Esophagus muscularis mucosa (tissue), 4 donors: Measurements from ENCODE around the gene LUC7L2. TPM values are rescaled to one million over a fixed set of nuclear protein-coding genes. Genes with fewer than 3 reads are reported as not detected.
"Not testable (repeated sequence)": the region's sequence is repeated elsewhere in the genome, so short reads cannot be mapped to it uniquely, and the experiment has no call there.

Experiments used
- DNase-seq: peaks from one replicate; pipeline ENCODE4 v3.0.0-alpha.2; 2017; ENCODE audit errors: extremely low spot score
- H3K27ac ChIP-seq, 4 donors: fragments of 200-600 bp; sonication (generic); replicated peaks in 1 of 4; 1 replicate in 3 of 4; 2 replicates in 1 of 4; pipeline ENCODE4 v1.5.1; 2016 to 2019; ENCODE audit warnings: mild to moderate bottlenecking in 1 of 4
- H3K27me3 ChIP-seq, 4 donors: fragments of 200-600 bp; sonication (generic); one replicate each; pipeline versions ENCODE4 v1.5.1 to v1.6.0; 2016 to 2019
- H3K36me3 ChIP-seq, 4 donors: fragments of 200-600 bp; sonication (generic); one replicate each; pipeline ENCODE4 v1.5.1; 2016 to 2019
- H3K4me1 ChIP-seq, 4 donors: fragments of 200-600 bp; sonication (generic); one replicate each; pipeline ENCODE4 v1.5.1; 2016 to 2019
- H3K4me3 ChIP-seq, 4 donors: fragments of 200-600 bp; sonication (generic); 1 replicate in 2 of 4; 2 replicates in 2 of 4; pipeline ENCODE4 v1.5.1; 2016 to 2019; ENCODE audit warnings: mild to moderate bottlenecking in 4 of 4, moderate library complexity in 1 of 4
- H3K9me3 ChIP-seq, 4 donors: fragments of 200-600 bp; sonication (generic); 1 replicate in 3 of 4; 2 replicates in 1 of 4; pipeline ENCODE4 v1.5.1; 2016 to 2019
- EP300 ChIP-seq: sonication (generic); formaldehyde crosslinking; IDR thresholded peaks from one replicate; pipeline ENCODE4 v1.6.1; 2017; ENCODE audit warnings: antibody characterized with exemption
- POLR2A ChIP-seq: fragments of 450-650 bp; IDR thresholded peaks from one replicate; pipeline ENCODE4 v1.6.1; 2017; ENCODE audit warnings: antibody characterized with exemption, moderate library complexity, mild to moderate bottlenecking, low read depth
- POLR2AphosphoS5 ChIP-seq, 2 donors: sonication (generic); formaldehyde crosslinking; IDR thresholded peaks; one replicate each; pipeline ENCODE4 v1.6.1; 2017; ENCODE audit warnings: antibody characterized with exemption in 2 of 2
- WGBS: methylation state at CpG from one replicate; pipeline ENCODE4 v1.1.5; 2018; 5-methylcytosine and 5-hydroxymethylcytosine counted together
- intact Hi-C: fragments of 100-400 bp; cut with DNase I; formaldehyde crosslinking; loops from one replicate; pipeline ENCODE4 v1.15.1; 2023
- total RNA-seq, 4 donors: library from RNA; depleted of rRNA; stranded (reverse); fragments of >200 nt; gene quantifications; one replicate each; pipeline versions ENCODE4 v1.1.0 to v1.2.1, GENCODE V29; 2016
- TF ChIP-seq, protein P1 (sequence below), 3 experiments: fragments of 200-600 bp in 2 of 3; fragments of 450-650 bp in 1 of 3; sonication (generic) in 2 of 3; IDR thresholded peaks; one replicate each; pipeline ENCODE4 v1.5.1; 2017 to 2019; ENCODE audit warnings: antibody characterized with exemption in 3 of 3, mild to moderate bottlenecking in 2 of 3, moderate library complexity in 1 of 3

LUC7L2 gene, protein sequence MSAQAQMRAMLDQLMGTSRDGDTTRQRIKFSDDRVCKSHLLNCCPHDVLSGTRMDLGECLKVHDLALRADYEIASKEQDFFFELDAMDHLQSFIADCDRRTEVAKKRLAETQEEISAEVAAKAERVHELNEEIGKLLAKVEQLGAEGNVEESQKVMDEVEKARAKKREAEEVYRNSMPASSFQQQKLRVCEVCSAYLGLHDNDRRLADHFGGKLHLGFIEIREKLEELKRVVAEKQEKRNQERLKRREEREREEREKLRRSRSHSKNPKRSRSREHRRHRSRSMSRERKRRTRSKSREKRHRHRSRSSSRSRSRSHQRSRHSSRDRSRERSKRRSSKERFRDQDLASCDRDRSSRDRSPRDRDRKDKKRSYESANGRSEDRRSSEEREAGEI
- total RNA-seq: 10 to 100 TPM; 56.0 to 63.7 (median 58.3) TPM

DNA sequence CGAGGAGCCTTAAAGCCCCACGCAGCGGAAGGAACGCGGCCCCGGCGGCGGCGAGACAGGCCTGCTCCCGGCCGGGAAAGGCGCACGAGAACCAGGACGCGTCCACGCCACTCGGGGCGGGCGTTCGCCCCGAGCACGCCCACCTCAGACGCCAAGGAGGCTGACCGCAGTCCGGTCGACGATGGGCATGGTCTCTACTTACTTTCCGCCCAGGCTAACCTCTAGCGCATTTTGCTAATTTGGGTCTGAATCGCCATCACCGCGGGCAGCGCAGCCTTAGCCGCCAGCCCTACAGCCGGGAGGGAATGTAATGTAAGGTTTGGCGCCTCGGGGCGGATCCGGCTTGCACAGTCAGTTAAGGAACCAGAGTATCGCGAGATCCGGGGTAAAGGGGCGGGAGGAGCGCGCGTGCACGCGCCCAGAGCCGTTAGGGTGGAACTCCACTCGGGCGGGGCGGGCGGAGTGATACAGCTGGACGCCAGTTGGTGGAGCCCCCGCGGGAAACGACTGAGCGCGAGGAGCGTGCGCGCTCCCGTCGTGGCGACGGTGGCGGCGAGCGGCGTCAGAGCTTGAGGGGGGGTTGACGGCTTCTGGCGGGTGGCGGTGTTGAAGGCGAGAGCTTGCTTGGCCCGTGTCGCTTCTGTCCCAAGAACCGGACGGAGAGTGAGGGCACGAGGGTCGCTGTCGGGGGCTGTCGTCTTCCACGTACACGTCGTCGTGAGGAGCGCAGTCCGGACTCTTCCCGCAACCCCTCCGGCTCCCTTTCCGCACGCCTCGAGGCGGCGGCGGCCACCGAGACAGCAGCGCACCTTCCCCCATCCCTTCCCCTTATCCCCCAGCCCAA lies at the start of gene LUC7L2:
Gene LUC7L2, plus strand, starts transcription at position 529 of the 844 bp plus-strand sequence. CDS start 368 bp downstream, outside the sequence.
- Histone ChIP-seq H3K4me1 (peaks cover 35 to 49% (median 45%) of the 10 kb centered on the region in 4 donors), H3K4me3 (peak within 1 kb of the TSS; percentile 78 to 100 (median 94)), H3K9me3 (no peaks in the 10 kb centered on the region), H3K27me3 (no peaks in the 10 kb centered on the region), H3K36me3 (no peaks in the 10 kb centered on the region), H3K27ac (peak within 1 kb of the TSS; percentile 97 to 100 (median 100))
- peak; percentile 100 for DNase-seq
- TF ChIP-seq POLR2AphosphoS5 (IDR thresholded peaks at IDR 0.05) (peak; percentile 92 to 98), POLR2A (peak; percentile 75), EP300 (no peak)
- TF ChIP-seq, protein P1, sequence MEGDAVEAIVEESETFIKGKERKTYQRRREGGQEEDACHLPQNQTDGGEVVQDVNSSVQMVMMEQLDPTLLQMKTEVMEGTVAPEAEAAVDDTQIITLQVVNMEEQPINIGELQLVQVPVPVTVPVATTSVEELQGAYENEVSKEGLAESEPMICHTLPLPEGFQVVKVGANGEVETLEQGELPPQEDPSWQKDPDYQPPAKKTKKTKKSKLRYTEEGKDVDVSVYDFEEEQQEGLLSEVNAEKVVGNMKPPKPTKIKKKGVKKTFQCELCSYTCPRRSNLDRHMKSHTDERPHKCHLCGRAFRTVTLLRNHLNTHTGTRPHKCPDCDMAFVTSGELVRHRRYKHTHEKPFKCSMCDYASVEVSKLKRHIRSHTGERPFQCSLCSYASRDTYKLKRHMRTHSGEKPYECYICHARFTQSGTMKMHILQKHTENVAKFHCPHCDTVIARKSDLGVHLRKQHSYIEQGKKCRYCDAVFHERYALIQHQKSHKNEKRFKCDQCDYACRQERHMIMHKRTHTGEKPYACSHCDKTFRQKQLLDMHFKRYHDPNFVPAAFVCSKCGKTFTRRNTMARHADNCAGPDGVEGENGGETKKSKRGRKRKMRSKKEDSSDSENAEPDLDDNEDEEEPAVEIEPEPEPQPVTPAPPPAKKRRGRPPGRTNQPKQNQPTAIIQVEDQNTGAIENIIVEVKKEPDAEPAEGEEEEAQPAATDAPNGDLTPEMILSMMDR (IDR thresholded peaks at IDR 0.05): no peak
- intact Hi-C loops: loop anchor here (2.0 kb wide), 1 partner anchor 17 kb away; no protein-coding TSS in a partner anchor
- 0% methylated on average over 49 of the region's 98 CpGs for WGBS

DNA sequence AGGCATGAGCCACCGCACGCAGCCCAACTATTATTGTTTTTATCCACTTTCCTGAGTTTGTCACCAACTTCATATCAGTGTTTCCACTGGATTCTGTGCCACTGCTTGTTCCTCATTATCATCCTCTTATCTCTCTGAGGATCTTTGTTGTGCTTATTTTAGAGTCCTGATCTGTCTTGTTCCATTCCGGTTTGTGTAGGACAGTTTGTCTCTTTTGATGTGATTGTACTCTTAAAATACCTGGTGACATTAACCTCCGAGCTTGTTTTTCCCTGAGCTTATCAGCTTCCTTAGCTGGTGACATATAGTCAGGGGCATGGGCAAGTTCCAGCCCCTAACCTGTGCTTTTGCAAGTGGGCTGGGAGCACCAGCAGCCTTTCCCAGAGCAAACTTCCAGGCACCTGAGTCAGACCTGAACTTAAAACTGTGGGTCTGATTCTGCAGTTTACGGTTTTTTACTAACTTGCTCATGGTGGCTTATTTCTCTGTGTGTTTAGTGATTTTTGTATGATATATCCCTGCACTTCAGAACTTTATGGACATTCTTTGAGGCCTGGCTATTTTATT lies 41.7 kb upstream of the LUC7L2 start:
- TF ChIP-seq POLR2AphosphoS5 (IDR thresholded peaks at IDR 0.05) (no peak), POLR2A (no peak), EP300 (no peak)
- TF ChIP-seq, protein P1 (IDR thresholded peaks at IDR 0.05): no peak
- Histone ChIP-seq H3K27ac (no peak overlapping the region), H3K4me1 (no peaks in the 10 kb centered on the region), H3K27me3 (no peaks in the 10 kb centered on the region), H3K4me3 (no peak overlapping the region), H3K36me3 (no peaks in the 10 kb centered on the region), H3K9me3 (no peaks in the 10 kb centered on the region)
- intact Hi-C loops: no loop called here
- peak; percentile 31 for DNase-seq
- 89% methylated on average over 5 of the region's 5 CpGs for WGBS

DNA sequence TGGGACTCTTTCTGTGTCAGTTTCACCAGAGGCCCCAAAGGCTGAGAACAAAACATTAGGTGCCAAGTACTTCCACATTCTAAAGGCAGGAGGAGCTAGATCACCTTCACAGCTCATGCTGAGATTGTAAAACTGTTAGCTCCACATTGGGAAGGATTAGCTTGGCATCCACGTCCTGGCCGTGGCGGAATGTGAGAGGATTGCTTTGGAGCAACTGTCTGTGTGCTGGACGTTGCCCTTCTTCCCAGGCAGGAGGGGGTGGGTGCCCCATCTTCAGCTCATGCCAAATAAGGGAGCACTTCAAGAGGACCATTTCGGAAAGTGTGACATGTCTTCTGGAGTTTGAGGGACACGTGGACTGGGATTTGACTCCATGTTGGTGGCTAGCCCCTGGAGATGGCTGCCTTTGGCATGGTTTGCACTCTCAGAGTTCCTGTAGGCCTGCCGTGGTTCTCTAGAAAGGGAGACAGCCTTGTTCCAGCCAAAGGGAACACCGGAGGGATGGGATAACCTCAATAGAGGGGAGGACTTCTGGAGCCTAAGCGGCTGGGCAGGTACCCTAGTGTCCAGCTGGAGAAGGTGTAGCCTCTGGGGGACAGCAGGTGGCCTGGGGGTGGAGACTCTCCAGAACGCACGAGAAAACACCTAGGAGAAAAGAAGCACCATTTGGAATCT lies 38.5 kb upstream of the LUC7L2 start:
- whole genome bisulfite sequencing: 70% methylated on average over 8 of the region's 11 CpGs
- Histone ChIP-seq H3K27ac (no peak overlapping the region), H3K9me3 (no peaks in the 10 kb centered on the region), H3K4me3 (no peak overlapping the region), H3K4me1 (no peaks in the 10 kb centered on the region), H3K36me3 (no peaks in the 10 kb centered on the region), H3K27me3 (no peaks in the 10 kb centered on the region)
- TF ChIP-seq, protein P1 (IDR thresholded peaks at IDR 0.05): peak in 1 of 3 experiments; percentile 2
- no peak for TF ChIP-seq EP300
- intact Hi-C loops: no loop called here
- peak; percentile 88 for DNase-seq

DNA sequence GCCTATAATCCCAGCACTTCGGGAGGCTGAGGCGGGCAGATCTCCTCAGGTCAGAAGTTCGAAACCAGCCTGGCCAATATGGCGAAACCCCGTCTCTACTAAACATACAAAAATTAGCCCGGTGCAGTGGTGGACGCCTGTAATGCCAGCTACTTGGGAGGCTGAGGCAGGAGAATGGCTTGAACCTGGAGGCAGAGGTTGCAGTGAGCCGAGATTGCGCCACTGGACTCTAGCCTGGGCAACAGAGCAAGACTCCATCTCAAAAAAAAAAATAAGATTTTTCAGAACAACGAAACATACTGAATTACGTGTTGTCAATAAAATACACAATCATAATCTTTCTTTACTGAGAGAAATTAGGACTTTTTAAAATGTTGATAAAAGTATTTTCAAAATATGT lies 35.0 kb upstream of the LUC7L2 start:
- H3K36me3 ChIP-seq, H3K4me1 ChIP-seq, H3K4me3 ChIP-seq, H3K9me3 ChIP-seq, H3K27ac ChIP-seq, H3K27me3 ChIP-seq, intact Hi-C loops: not testable (repeated sequence)
- DNase-seq: peak; percentile 10
- 94% methylated on average over 11 of the region's 11 CpGs for WGBS
